ENCODE data around the gene FUCA1. TPM values are rescaled to one million over a fixed set of nuclear protein-coding genes. Genes with fewer than 3 reads are reported as not detected.

Gene FUCA1
- total RNA-seq, 1 experiment from 2014 or later: 20.3 TPM

GRCh38 chr1:23882746-23883145, 14.7 kb upstream of the FUCA1 start:
- no peak overlapping the region for H3K4me2 ChIP-seq (ENCODE audit: low read length)
- no peaks in the 10 kb centered on the region for H3K36me3 ChIP-seq (ENCODE audit: low read depth, low read length)
- H3K79me2 ChIP-seq (ENCODE audit: low read length): no peaks in the 10 kb centered on the region
- H2AFZ ChIP-seq (ENCODE audit: low read length): no peak overlapping the region
- ATAC-seq: no peak
- TF ChIP-seq EZH2phosphoT487 (IDR thresholded peaks at IDR 0.05; ENCODE audit: borderline replicate concordance, low read length): no peak
- no peak for TF ChIP-seq EZH2 (IDR thresholded peaks at IDR 0.05; ENCODE audit: low read length, unreplicated experiment)
- no peak for TF ChIP-seq CTCF (conservative IDR thresholded peaks at IDR 0.05; ENCODE audit: low read depth, low read length)
- no peak overlapping the region for H3K9ac ChIP-seq (ENCODE audit: low read length)
- no peaks in the 10 kb centered on the region for H3K4me1 ChIP-seq (ENCODE audit: insufficient read depth, low read length)
- H3K27ac ChIP-seq (ENCODE audit: low read length): no peak overlapping the region
- H3K27me3 ChIP-seq (ENCODE audit: low read length): no peaks in the 10 kb centered on the region
- H3F3A ChIP-seq (ENCODE audit: low read length, unreplicated experiment): no peaks in the 10 kb centered on the region
- CTCF ChIA-PET: interaction anchor here (0.7 kb wide), 1 partner anchor 74 kb away, joined by 3 read pairs; no protein-coding TSS in a partner anchor
- H3K4me3 ChIP-seq (ENCODE audit: low read length): no peak overlapping the region
- H3K9me2 ChIP-seq (replicated peaks; ENCODE audit: low read length): no peaks in the 10 kb centered on the region
- no peak for DNase-seq
- H3K9me3 ChIP-seq (ENCODE audit: low read length): 0 out of 2 replicates have a peak, but pooled peaks cover 4% of the 10 kb centered on the region
- intact Hi-C loops (cut with micrococcal nuclease): no loop called here
- H4K20me1 ChIP-seq (ENCODE audit: low read length): no peaks in the 10 kb centered on the region
- POLR2A ChIA-PET (ENCODE audit: unreplicated experiment): no interaction called here
- no TSS peak for BruUV-seq (replicated peaks)

GRCh38 chr1:23879809-23880208, 11.7 kb upstream of the FUCA1 start:
- no peak overlapping the region for H3K4me3 ChIP-seq (ENCODE audit: low read length)
- H3K27me3 ChIP-seq (ENCODE audit: low read length): no peaks in the 10 kb centered on the region
- H3K27ac ChIP-seq (ENCODE audit: low read length): no peak overlapping the region
- no peaks in the 10 kb centered on the region for H3K9me2 ChIP-seq (replicated peaks; ENCODE audit: low read length)
- 0 out of 2 replicates have a peak, but pooled peaks cover 4% of the 10 kb centered on the region for H3K9me3 ChIP-seq (ENCODE audit: low read length)
- ATAC-seq (no peak), DNase-seq (no peak)
- H4K20me1 ChIP-seq (ENCODE audit: low read length): no peaks in the 10 kb centered on the region
- no TSS peak for BruUV-seq (replicated peaks)
- H2AFZ ChIP-seq (ENCODE audit: low read length): no peak overlapping the region
- H3K9ac ChIP-seq (ENCODE audit: low read length): no peak overlapping the region
- POLR2A ChIA-PET (ENCODE audit: unreplicated experiment): no interaction called here
- H3K4me1 ChIP-seq (ENCODE audit: insufficient read depth, low read length): no peaks in the 10 kb centered on the region
- H3K79me2 ChIP-seq (ENCODE audit: low read length): no peaks in the 10 kb centered on the region
- intact Hi-C loops (cut with micrococcal nuclease): no loop called here
- CTCF ChIA-PET: no interaction called here
- no peaks in the 10 kb centered on the region for H3F3A ChIP-seq (ENCODE audit: low read length, unreplicated experiment)
- TF ChIP-seq EZH2phosphoT487 (IDR thresholded peaks at IDR 0.05; ENCODE audit: borderline replicate concordance, low read length): no peak
- no peak for TF ChIP-seq CTCF (conservative IDR thresholded peaks at IDR 0.05; ENCODE audit: low read depth, low read length)
- TF ChIP-seq EZH2 (IDR thresholded peaks at IDR 0.05; ENCODE audit: low read length, unreplicated experiment): no peak
- H3K4me2 ChIP-seq (ENCODE audit: low read length): no peak overlapping the region
- no peaks in the 10 kb centered on the region for H3K36me3 ChIP-seq (ENCODE audit: low read depth, low read length)

- intact Hi-C loops (cut with micrococcal nuclease): no loop called here
These were observed 10.6 kb upstream of the FUCA1 start for GRCh38 chr1:23878668-23879067.

More at GRCh38 chr1:23878668-23879067, 10.6 kb upstream of the FUCA1 start:
- no peak for TF ChIP-seq EZH2 (IDR thresholded peaks at IDR 0.05; ENCODE audit: low read length, unreplicated experiment)
- no peak for TF ChIP-seq CTCF (conservative IDR thresholded peaks at IDR 0.05; ENCODE audit: low read depth, low read length)
- TF ChIP-seq EZH2phosphoT487 (IDR thresholded peaks at IDR 0.05; ENCODE audit: borderline replicate concordance, low read length): no peak
- ChIA-PET POLR2A (ENCODE audit: unreplicated experiment) (no interaction called here), CTCF (no interaction called here)
- no peak overlapping the region for H3K4me2 ChIP-seq (ENCODE audit: low read length)
- no TSS peak for BruUV-seq (replicated peaks)
- no peak overlapping the region for H3K9ac ChIP-seq (ENCODE audit: low read length)
- 0 out of 2 replicates have a peak, but pooled peaks cover 4% of the 10 kb centered on the region for H3K9me3 ChIP-seq (ENCODE audit: low read length)
- H3K27ac ChIP-seq (ENCODE audit: low read length): no peak overlapping the region
- no peak overlapping the region for H3K4me3 ChIP-seq (ENCODE audit: low read length)
- no peaks in the 10 kb centered on the region for H4K20me1 ChIP-seq (ENCODE audit: low read length)
- H3F3A ChIP-seq (ENCODE audit: low read length, unreplicated experiment): no peaks in the 10 kb centered on the region
- ATAC-seq (no peak), DNase-seq (no peak)
- H3K4me1 ChIP-seq (ENCODE audit: insufficient read depth, low read length): no peaks in the 10 kb centered on the region
- H3K9me2 ChIP-seq (replicated peaks; ENCODE audit: low read length): no peaks in the 10 kb centered on the region
- no peaks in the 10 kb centered on the region for H3K27me3 ChIP-seq (ENCODE audit: low read length)
- no peaks in the 10 kb centered on the region for H3K36me3 ChIP-seq (ENCODE audit: low read depth, low read length)
- H2AFZ ChIP-seq (ENCODE audit: low read length): no peak overlapping the region
- no peaks in the 10 kb centered on the region for H3K79me2 ChIP-seq (ENCODE audit: low read length)

Data from PC-3 (cell line).